IMR-90 (cell line): ENCODE measurements around the gene LECT2. TPM values are rescaled to one million over a fixed set of nuclear protein-coding genes. Genes with fewer than 3 reads are reported as not detected.
A peak's percentile ranks its signal among the peaks of the same experiment; 100 is the strongest.

Experiments used
- ATAC-seq: fragments of 200-7000 bp; cut with Tn5 transposase; 2 replicates; pipeline ENCODE4 v1.9.1; 2020; ENCODE audit warnings: low read depth, mild to moderate bottlenecking, moderate library complexity
- BruUV-seq: library from RNA; stranded (reverse); fragments of 400-500 nt; replicated peaks from 2 replicates; lab custom pipeline; 2021; lab: Mats Ljungman, UMichigan
- CTCF ChIA-PET: fragments of 300-600 bp; formaldehyde crosslinking; extraction: SDS; loops from one replicate; lab custom pipeline; 2021; ENCODE audit warnings: antibody characterized with exemption; lab: Yijun Ruan, JAX
- POLR2A ChIA-PET: fragments of 300-600 bp; sonication (Branson Sonifier 250); formaldehyde crosslinking; loops from one replicate; lab custom pipeline; 2022; ENCODE audit warnings: antibody characterized with exemption; ENCODE audit not compliant: unreplicated experiment; lab: Charles Lee
- DNase-seq: peaks from one replicate; pipeline ENCODE4 v3.0.0; 2013
- H2AFZ ChIP-seq: replicated peaks from 2 replicates; pipeline ENCODE3; 2013; ENCODE audit warnings: low read length, mild to moderate bottlenecking; ENCODE audit not compliant: poor library complexity
- H2AK5ac ChIP-seq: 2 replicates; pipeline ENCODE4 v1.6.1; 2013; ENCODE audit warnings: low read depth, low read length, inconsistent platforms
- H2AK9ac ChIP-seq: replicated peaks from 2 replicates; pipeline ENCODE3; 2013; ENCODE audit warnings: mild to moderate bottlenecking, low read depth, low read length, moderate library complexity; ENCODE audit not compliant: poor library complexity
- H2BK120ac ChIP-seq: 2 replicates; pipeline ENCODE4 v1.6.1; 2013; ENCODE audit warnings: low read depth, low read length, inconsistent platforms
- H2BK15ac ChIP-seq: 3 replicates; pipeline ENCODE4 v1.6.1; 2013; ENCODE audit warnings: low read depth, low read length, inconsistent platforms
- H2BK20ac ChIP-seq: 2 replicates; pipeline ENCODE4 v1.6.1; 2013; ENCODE audit warnings: low read depth, mild to moderate bottlenecking, inconsistent platforms, low read length, moderate library complexity
- H2BK5ac ChIP-seq: 2 replicates; pipeline ENCODE4 v1.6.1; 2013; ENCODE audit warnings: mild to moderate bottlenecking, low read depth, low read length, inconsistent platforms; ENCODE audit not compliant: poor library complexity, severe bottlenecking
- H3K14ac ChIP-seq: replicated peaks from 2 replicates; pipeline ENCODE4 v1.6.1; 2013; ENCODE audit warnings: low read depth, low read length, inconsistent platforms
- H3K18ac ChIP-seq: 2 replicates; pipeline ENCODE4 v1.6.1; 2013; ENCODE audit warnings: low read depth, low read length, control low read depth
- H3K23ac ChIP-seq: 2 replicates; pipeline ENCODE4 v1.6.1; 2013; ENCODE audit warnings: low read depth, low read length, inconsistent platforms
- H3K27ac ChIP-seq: 2 replicates; pipeline ENCODE4 v1.5.1; 2013; ENCODE audit warnings: mild to moderate bottlenecking, control low read depth, low read length; ENCODE audit not compliant: insufficient read depth
- H3K27me3 ChIP-seq: 2 replicates; pipeline ENCODE4 v1.6.1; 2013; ENCODE audit warnings: low read length; ENCODE audit not compliant: control insufficient read depth, insufficient read depth
- H3K36me3 ChIP-seq: 2 replicates; pipeline ENCODE4 v1.6.1; 2013; ENCODE audit warnings: low read length, mixed read lengths; ENCODE audit not compliant: control insufficient read depth, insufficient read depth
- H3K4ac ChIP-seq: 2 replicates; pipeline ENCODE4 v1.6.1; 2013; ENCODE audit warnings: low read depth, low read length, inconsistent platforms
- H3K4me1 ChIP-seq: 2 replicates; pipeline ENCODE4 v1.6.1; 2013; ENCODE audit warnings: low read length, mixed read lengths; ENCODE audit not compliant: control insufficient read depth, insufficient read depth
- H3K4me2 ChIP-seq: 2 replicates; pipeline ENCODE4 v1.6.1; 2013; ENCODE audit warnings: low read depth, mild to moderate bottlenecking, control low read depth, low read length, moderate library complexity
- H3K4me3 ChIP-seq: 2 replicates; pipeline ENCODE4 v1.5.1; 2013; ENCODE audit warnings: low read depth, mild to moderate bottlenecking, control low read depth, low read length, moderate library complexity; ENCODE audit not compliant: insufficient read depth
- H3K56ac ChIP-seq: 2 replicates; pipeline ENCODE4 v1.6.1; 2013; ENCODE audit warnings: low read length, inconsistent platforms; ENCODE audit not compliant: insufficient read depth; ENCODE audit errors: extremely low read depth
- H3K79me1 ChIP-seq, 2 experiments: 2 replicates each; pipeline ENCODE4 v1.6.1; 2013; ENCODE audit warnings: low read length in 2 of 2, inconsistent platforms in 1 of 2, low read depth in 1 of 2
- H3K9ac ChIP-seq: 2 replicates; pipeline ENCODE4 v1.6.1; 2013; ENCODE audit warnings: low read depth, low read length, control low read depth
- H3K9me1 ChIP-seq: 2 replicates; pipeline ENCODE4 v1.6.1; 2013; ENCODE audit warnings: low read length, inconsistent platforms; ENCODE audit not compliant: insufficient read depth
- H3K9me3 ChIP-seq: 2 replicates; pipeline ENCODE4 v1.6.1; 2013; ENCODE audit warnings: low read length; ENCODE audit not compliant: control insufficient read depth, insufficient read depth
- H4K20me1 ChIP-seq: 2 replicates; pipeline ENCODE4 v1.6.1; 2013; ENCODE audit warnings: low read length, inconsistent platforms; ENCODE audit not compliant: insufficient read depth
- H4K5ac ChIP-seq: 2 replicates; pipeline ENCODE4 v1.6.1; 2013; ENCODE audit warnings: mild to moderate bottlenecking, low read depth, low read length, control low read depth
- H4K8ac ChIP-seq, 2 experiments: 2 replicates each; pipeline ENCODE4 v1.6.1; 2013; ENCODE audit warnings: low read depth in 2 of 2, low read length in 2 of 2, control low read depth in 1 of 2, inconsistent platforms in 1 of 2
- H4K91ac ChIP-seq: 2 replicates; pipeline ENCODE4 v1.6.1; 2013; ENCODE audit warnings: low read depth, low read length, inconsistent platforms; ENCODE audit not compliant: insufficient read depth
- CEBPB ChIP-seq: IDR thresholded peaks from 2 replicates; pipeline ENCODE4 v1.6.1; 2012; ENCODE audit warnings: low read depth, low read length, improper control_type of control experiment
- MAFK ChIP-seq: IDR thresholded peaks from 2 replicates; pipeline ENCODE4 v1.6.1; 2012; ENCODE audit warnings: low read depth, low read length, improper control_type of control experiment
- WGBS, 2 experiments: methylation state at CpG; one replicate each; pipeline versions ENCODE4 v1.1.5 to v1.1.7; 2013; ENCODE audit warnings: missing lambda C conversion rate in 2 of 2; ENCODE audit not compliant: insufficient read length in 1 of 2; ENCODE audit errors: extremely low coverage in 2 of 2; 5-methylcytosine and 5-hydroxymethylcytosine counted together
- dilution Hi-C: fragments of 300-500 bp; cut with HindIII; formaldehyde crosslinking; loops from one replicate; pipeline ENCODE4 v1.14.3; 2018; ENCODE audit warnings: low sequenced_read_pairs; ENCODE audit not compliant: unreplicated experiment
- in situ Hi-C: fragments of 300-500 bp; cut with MboI; formaldehyde crosslinking; loops from 3 replicates; pipeline ENCODE4 v1.14.3; 2019; ENCODE audit warnings: low sequenced_read_pairs, inconsistent platforms, mixed read lengths
- intact Hi-C: fragments of 100-400 bp; cut with micrococcal nuclease; formaldehyde crosslinking; loops from 2 replicates; pipeline ENCODE4 v1.10.0; 2022
- polyA plus RNA-seq, 3 experiments: library from polyadenylated mRNA; depleted of rRNA; stranded (reverse); fragments of >200 nt; gene quantifications; 2 replicates each; pipeline ENCODE4 v1.2.3, GENCODE V29; 2012; ENCODE audit warnings: low replicate concordance in 1 of 3
- total RNA-seq: library from RNA; depleted of rRNA; stranded (reverse); fragments of >200 nt; gene quantifications from 2 replicates; pipeline ENCODE4 v1.2.3, GENCODE V29; 2012

Gene LECT2
- total and polyA plus RNA-seq, 2 of the 4 experiments (the other 2 are of a cell fraction): not detected

DNA sequence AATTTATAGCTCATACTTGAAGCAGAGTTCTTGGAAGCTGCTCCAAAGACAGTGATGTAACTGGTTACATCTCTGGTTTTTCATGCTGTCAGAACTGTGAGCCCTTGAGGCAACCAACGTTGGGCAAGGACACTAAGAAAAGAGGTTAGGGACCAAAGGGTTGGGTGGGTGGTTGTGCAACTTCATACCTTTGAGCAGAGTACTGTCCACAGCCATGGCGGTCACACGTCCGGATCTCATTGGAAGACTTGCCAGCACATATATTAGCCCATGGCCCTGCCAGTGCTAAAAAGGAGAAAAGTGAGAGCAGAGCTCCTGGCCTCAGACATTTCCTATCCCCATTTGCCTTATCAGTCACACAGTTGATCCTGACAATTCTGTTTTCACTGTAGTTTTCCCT, 2.1 kb downstream of the LECT2 start:
- ATAC-seq (no peak), DNase-seq (no peak)
- H3K36me3 ChIP-seq: no peaks in the 10 kb centered on the region
- H3K9ac ChIP-seq: no peak overlapping the region
- no peaks in the 10 kb centered on the region for H3K79me1 ChIP-seq
- POLR2A ChIA-PET: no interaction called here
- H2AFZ ChIP-seq: no peak overlapping the region
- no peaks in the 10 kb centered on the region for H3K4me1 ChIP-seq
- no peak overlapping the region; the same call in 1 of the 2 replicates for H3K4ac ChIP-seq
- 100% methylated on average over 1 of the region's 4 CpGs; no CpG with 5 or more reads in 1 of the 2 experiments for WGBS, 2 experiments
- H3K23ac ChIP-seq: no peak overlapping the region
- H3K9me1 ChIP-seq: no peaks in the 10 kb centered on the region; the same call in 1 of the 2 replicates
- H3K9me3 ChIP-seq: no peaks in the 10 kb centered on the region
- no peak overlapping the region for H4K5ac ChIP-seq
- no peak overlapping the region for H3K18ac ChIP-seq
- H2BK15ac ChIP-seq: no peak overlapping the region
- H4K91ac ChIP-seq: no peak overlapping the region
- no peak overlapping the region for H2BK120ac ChIP-seq
- TF ChIP-seq MAFK (no peak), CEBPB (0 out of 2 replicates have a peak, but pooled peaks have one; percentile 3)
- no peak overlapping the region for H2AK5ac ChIP-seq
- no peak overlapping the region for H3K4me3 ChIP-seq
- no TSS peak for BruUV-seq
- no peak overlapping the region for H3K56ac ChIP-seq
- CTCF ChIA-PET: no interaction called here
- dilution Hi-C loops (no loop called here), in situ Hi-C loops (no loop called here), intact Hi-C loops (no loop called here)
- no peaks in the 10 kb centered on the region for H4K20me1 ChIP-seq
- H3K27ac ChIP-seq: no peak overlapping the region
- H3K4me2 ChIP-seq: no peak overlapping the region
- H2AK9ac ChIP-seq: no peak overlapping the region
- H2BK20ac ChIP-seq: no peak overlapping the region
- no peak overlapping the region for H2BK5ac ChIP-seq
- no peak overlapping the region for H3K14ac ChIP-seq
- no peak overlapping the region for H4K8ac ChIP-seq
- H3K27me3 ChIP-seq: no peaks in the 10 kb centered on the region
